ENCODE measurements around the gene RTN3.

GRCh38 chr11:63687845-63688244 lies 6.5 kb downstream of the RTN3 start:
- TF ChIP-seq CTCF (IDR thresholded peaks at IDR 0.05; ENCODE audit: low read length): no peak
- no peak for TF ChIP-seq EZH2 (IDR thresholded peaks at IDR 0.05; ENCODE audit: borderline replicate concordance, low read length)
